Ascending aorta (tissue), 2 donors: Measurements from ENCODE around the gene HOXB1. TPM values are rescaled to one million over a fixed set of nuclear protein-coding genes. Genes with fewer than 3 reads are reported as not detected.

Source experiments
- DNase-seq, 2 donors: peaks; one replicate each; pipeline ENCODE4 v3.0.0-alpha.2; 2019; ENCODE audit warnings: low spot score in 2 of 2
- H3K27ac ChIP-seq, 2 donors: fragments of 200-600 bp; sonication (generic); one replicate each; pipeline ENCODE4 v1.5.1; 2016 to 2017; ENCODE audit warnings: mild to moderate bottlenecking in 1 of 2
- H3K27me3 ChIP-seq: fragments of 200-600 bp; sonication (generic); one replicate; pipeline ENCODE4 v1.5.1; 2017
- H3K36me3 ChIP-seq, 2 donors: fragments of 200-600 bp; sonication (generic); one replicate each; pipeline ENCODE4 v1.5.1; 2016
- H3K4me1 ChIP-seq, 2 donors: fragments of 200-600 bp; sonication (generic); one replicate each; pipeline ENCODE4 v1.5.1; 2016 to 2017; ENCODE audit warnings: mild to moderate bottlenecking in 1 of 2
- H3K4me3 ChIP-seq, 2 donors: fragments of 200-600 bp; sonication (generic); one replicate each; pipeline ENCODE4 v1.5.1; 2016 to 2017; ENCODE audit warnings: mild to moderate bottlenecking in 1 of 2
- H3K9me3 ChIP-seq, 2 donors: fragments of 200-600 bp; sonication (generic); one replicate each; pipeline ENCODE4 v1.5.1; 2016
- intact Hi-C: fragments of 100-400 bp; cut with DNase I; formaldehyde crosslinking; loops from one replicate; pipeline ENCODE4 v1.15.1; 2023
- total RNA-seq: library from RNA; depleted of rRNA; stranded (reverse); fragments of >200 nt; gene quantifications from one replicate; pipeline ENCODE4 v1.1.0, GENCODE V29; 2016
- TF ChIP-seq, protein P1 (sequence below), 3 experiments: fragments of 200-600 bp in 2 of 3; fragments of 450-650 bp in 1 of 3; sonication (generic) in 2 of 3; IDR thresholded peaks; one replicate each; pipeline ENCODE4 v1.5.1; 2016 to 2019; ENCODE audit warnings: antibody characterized with exemption in 3 of 3, mild to moderate bottlenecking in 1 of 3, moderate library complexity in 1 of 3

The HOXB1 gene
- total RNA-seq, 1 donor from 2014 or later: not detected

- peak overlapping the region; percentile 93 to 97 for H3K27ac ChIP-seq
- peaks cover 2 to 79% of the 10 kb centered on the region in 2 donors for H3K4me1 ChIP-seq
- H3K4me3 ChIP-seq: peak overlapping the region; percentile 35 to 75
- intact Hi-C loops: no loop called here
- TF ChIP-seq, protein P1, sequence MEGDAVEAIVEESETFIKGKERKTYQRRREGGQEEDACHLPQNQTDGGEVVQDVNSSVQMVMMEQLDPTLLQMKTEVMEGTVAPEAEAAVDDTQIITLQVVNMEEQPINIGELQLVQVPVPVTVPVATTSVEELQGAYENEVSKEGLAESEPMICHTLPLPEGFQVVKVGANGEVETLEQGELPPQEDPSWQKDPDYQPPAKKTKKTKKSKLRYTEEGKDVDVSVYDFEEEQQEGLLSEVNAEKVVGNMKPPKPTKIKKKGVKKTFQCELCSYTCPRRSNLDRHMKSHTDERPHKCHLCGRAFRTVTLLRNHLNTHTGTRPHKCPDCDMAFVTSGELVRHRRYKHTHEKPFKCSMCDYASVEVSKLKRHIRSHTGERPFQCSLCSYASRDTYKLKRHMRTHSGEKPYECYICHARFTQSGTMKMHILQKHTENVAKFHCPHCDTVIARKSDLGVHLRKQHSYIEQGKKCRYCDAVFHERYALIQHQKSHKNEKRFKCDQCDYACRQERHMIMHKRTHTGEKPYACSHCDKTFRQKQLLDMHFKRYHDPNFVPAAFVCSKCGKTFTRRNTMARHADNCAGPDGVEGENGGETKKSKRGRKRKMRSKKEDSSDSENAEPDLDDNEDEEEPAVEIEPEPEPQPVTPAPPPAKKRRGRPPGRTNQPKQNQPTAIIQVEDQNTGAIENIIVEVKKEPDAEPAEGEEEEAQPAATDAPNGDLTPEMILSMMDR (IDR thresholded peaks at IDR 0.05): no peak
- no peaks in the 10 kb centered on the region for H3K9me3 ChIP-seq
- no peaks in the 10 kb centered on the region for H3K36me3 ChIP-seq
- no peaks in the 10 kb centered on the region for H3K27me3 ChIP-seq
- DNase-seq: no peak
Observed at GRCh38 chr17:48568499-48569239, 37.9 kb upstream of the HOXB1 start.

- intact Hi-C loops: no loop called here
- no peaks in the 10 kb centered on the region for H3K36me3 ChIP-seq
- H3K9me3 ChIP-seq: no peaks in the 10 kb centered on the region
- H3K27ac ChIP-seq: peak overlapping the region; percentile 93 to 97
- no peak for DNase-seq
- H3K4me1 ChIP-seq: peaks cover 2 to 77% of the 10 kb centered on the region in 2 donors
- peak overlapping the region in 1 of 2 donors; percentile 75 for H3K4me3 ChIP-seq
- TF ChIP-seq, protein P1 (IDR thresholded peaks at IDR 0.05): no peak
- no peaks in the 10 kb centered on the region for H3K27me3 ChIP-seq
Observed at GRCh38 chr17:48567646-48568354, 37.0 kb upstream of the HOXB1 start.

- peaks cover 2 to 74% of the 10 kb centered on the region in 2 donors for H3K4me1 ChIP-seq
- H3K9me3 ChIP-seq: no peaks in the 10 kb centered on the region
- no peaks in the 10 kb centered on the region for H3K36me3 ChIP-seq
- intact Hi-C loops: no loop called here
- TF ChIP-seq, protein P1 (IDR thresholded peaks at IDR 0.05): no peak
- peak overlapping the region; percentile 58 to 97 for H3K27ac ChIP-seq
- DNase-seq: no peak
- no peak overlapping the region for H3K4me3 ChIP-seq
- no peaks in the 10 kb centered on the region for H3K27me3 ChIP-seq
Observed at GRCh38 chr17:48567209-48567608, 36.4 kb upstream of the HOXB1 start.

DNA sequence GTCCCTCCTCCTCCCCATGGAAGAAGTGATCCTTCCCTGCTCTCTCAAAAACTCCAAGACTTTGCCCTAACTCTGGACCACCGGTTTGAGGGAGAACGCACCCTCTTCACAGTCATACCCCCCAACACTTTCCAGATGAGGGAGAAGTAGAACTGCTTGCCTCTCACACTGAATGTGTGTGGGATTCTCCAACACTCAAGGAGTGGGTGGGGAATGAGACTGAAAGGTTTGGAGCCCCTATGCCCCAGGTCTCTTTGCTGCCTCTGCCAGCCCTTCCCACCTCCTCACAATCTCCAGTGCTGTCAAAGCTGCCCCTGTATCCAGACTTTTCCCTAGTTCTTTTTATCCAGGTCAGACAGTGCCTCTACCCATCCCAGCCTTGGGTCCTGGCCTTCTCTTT is 35.9 kb upstream of the HOXB1 start:
- TF ChIP-seq, protein P1 (IDR thresholded peaks at IDR 0.05): no peak

GRCh38 chr17:48565925-48566710 is 35.3 kb upstream of the HOXB1 start:
- no peaks in the 10 kb centered on the region for H3K27me3 ChIP-seq
- H3K36me3 ChIP-seq: no peaks in the 10 kb centered on the region
- intact Hi-C loops: no loop called here
- H3K4me3 ChIP-seq: no peak overlapping the region
- H3K9me3 ChIP-seq: no peaks in the 10 kb centered on the region
- peaks cover 2 to 73% of the 10 kb centered on the region in 2 donors for H3K4me1 ChIP-seq
- H3K27ac ChIP-seq: peak overlapping the region; percentile 74 to 97
- TF ChIP-seq, protein P1 (IDR thresholded peaks at IDR 0.05): no peak
- no peak for DNase-seq

More for the DNA sequence above, 35.9 kb upstream of the HOXB1 start:
- H3K36me3 ChIP-seq: no peaks in the 10 kb centered on the region
- H3K4me1 ChIP-seq: peaks cover 2 to 74% of the 10 kb centered on the region in 2 donors
- no peaks in the 10 kb centered on the region for H3K9me3 ChIP-seq
- no peak overlapping the region for H3K4me3 ChIP-seq
- DNase-seq: no peak
- intact Hi-C loops: no loop called here
- H3K27me3 ChIP-seq: no peaks in the 10 kb centered on the region
- peak overlapping the region; percentile 58 to 97 for H3K27ac ChIP-seq
